ENCODE measurements around the gene ATP2A3. TPM values are rescaled to one million over a fixed set of nuclear protein-coding genes. Genes with fewer than 3 reads are reported as not detected.
A peak's percentile ranks its signal among the peaks of the same experiment; 100 is the strongest.

The ATP2A3 gene
- total RNA-seq, 4 donors from 2014 or later, result 8.5 to 60.7 (median 36.4) TPM

DNA sequence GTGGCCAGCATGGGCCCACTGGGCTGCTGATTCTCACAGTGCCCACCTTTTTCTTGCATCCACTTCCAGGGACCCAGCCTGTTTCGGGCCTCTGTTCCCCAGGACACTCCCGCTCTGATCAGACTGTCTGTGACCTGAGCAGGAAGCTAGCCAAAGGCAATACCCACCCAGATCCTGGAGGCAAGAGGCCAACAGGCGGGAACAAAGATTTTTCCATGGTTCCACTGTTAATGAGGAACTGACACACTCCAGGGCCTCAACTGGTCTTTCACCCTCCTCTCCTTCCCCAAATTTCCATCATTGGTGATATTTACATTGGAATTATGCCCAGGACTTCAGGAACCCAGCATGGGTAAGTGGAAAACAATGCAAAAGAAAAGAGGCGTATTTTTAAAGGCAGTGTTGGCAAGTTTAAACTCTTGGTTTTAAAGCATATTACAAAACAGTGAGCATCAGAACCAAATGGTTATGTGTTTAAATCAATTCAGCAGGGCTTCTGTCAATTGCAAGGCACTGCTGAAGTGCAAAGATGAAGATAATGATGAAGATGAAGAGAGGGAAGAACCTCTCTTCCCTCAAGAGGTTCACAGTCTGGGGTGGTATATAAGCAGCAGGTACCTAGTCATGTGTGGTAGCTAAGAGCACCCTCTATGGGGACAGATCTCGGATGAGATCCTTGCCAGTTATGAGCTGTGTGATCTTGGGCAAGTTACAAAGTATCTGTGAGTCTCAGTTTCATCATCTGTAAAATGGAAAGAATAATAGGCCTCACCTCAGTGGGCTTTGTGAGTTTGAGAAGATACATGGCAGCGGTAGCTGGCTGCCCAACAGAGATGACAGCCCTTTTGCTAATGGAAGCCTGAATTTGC lies 14.4 kb upstream of the ATP2A3 start:
- intact Hi-C loops (cut with DNase I; ENCODE audit: low total_unique reads), result no loop called here
- no peak for DNase-seq (ENCODE audit: low spot score in 2 of 2)
- no peak for TF ChIP-seq POLR2A (IDR thresholded peaks at IDR 0.05)
- TF ChIP-seq, protein P1, sequence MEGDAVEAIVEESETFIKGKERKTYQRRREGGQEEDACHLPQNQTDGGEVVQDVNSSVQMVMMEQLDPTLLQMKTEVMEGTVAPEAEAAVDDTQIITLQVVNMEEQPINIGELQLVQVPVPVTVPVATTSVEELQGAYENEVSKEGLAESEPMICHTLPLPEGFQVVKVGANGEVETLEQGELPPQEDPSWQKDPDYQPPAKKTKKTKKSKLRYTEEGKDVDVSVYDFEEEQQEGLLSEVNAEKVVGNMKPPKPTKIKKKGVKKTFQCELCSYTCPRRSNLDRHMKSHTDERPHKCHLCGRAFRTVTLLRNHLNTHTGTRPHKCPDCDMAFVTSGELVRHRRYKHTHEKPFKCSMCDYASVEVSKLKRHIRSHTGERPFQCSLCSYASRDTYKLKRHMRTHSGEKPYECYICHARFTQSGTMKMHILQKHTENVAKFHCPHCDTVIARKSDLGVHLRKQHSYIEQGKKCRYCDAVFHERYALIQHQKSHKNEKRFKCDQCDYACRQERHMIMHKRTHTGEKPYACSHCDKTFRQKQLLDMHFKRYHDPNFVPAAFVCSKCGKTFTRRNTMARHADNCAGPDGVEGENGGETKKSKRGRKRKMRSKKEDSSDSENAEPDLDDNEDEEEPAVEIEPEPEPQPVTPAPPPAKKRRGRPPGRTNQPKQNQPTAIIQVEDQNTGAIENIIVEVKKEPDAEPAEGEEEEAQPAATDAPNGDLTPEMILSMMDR (IDR thresholded peaks at IDR 0.05), result no peak
- WGBS, 2 donors, result 72 to 82% methylated on average over 6 of the region's 6 CpGs
- no peak overlapping the region for H3K4me3 ChIP-seq (ENCODE audit: low read depth, poor library complexity, severe bottlenecking)

DNA sequence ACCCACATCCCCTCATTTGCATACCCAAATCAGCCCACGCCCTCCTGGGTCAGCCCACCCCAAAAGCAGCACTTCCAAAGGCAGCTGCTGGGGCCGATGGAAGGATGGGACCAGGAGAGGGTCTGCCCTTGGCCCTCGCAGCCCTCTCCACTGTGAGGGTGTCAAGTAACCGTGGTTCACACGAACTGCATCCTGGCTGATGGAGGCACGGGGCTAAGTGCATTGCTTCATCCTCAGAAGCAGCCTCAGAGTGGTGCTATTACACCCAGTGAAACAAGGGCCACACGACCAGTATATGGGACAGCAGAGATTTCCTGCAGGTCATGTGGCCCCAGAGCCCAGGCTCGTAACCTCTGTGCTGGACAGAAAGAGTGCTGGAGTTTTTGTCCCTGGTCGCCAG lies 13.2 kb upstream of the ATP2A3 start:
- H3K4me3 ChIP-seq (ENCODE audit: low read depth, poor library complexity, severe bottlenecking), result no peak overlapping the region
- TF ChIP-seq, protein P1 (IDR thresholded peaks at IDR 0.05), result no peak
- WGBS, 2 donors, result 53 to 67% methylated on average over 9 of the region's 9 CpGs
- no peak for DNase-seq (ENCODE audit: low spot score in 2 of 2)
- intact Hi-C loops (cut with DNase I; ENCODE audit: low total_unique reads), result no loop called here

DNA sequence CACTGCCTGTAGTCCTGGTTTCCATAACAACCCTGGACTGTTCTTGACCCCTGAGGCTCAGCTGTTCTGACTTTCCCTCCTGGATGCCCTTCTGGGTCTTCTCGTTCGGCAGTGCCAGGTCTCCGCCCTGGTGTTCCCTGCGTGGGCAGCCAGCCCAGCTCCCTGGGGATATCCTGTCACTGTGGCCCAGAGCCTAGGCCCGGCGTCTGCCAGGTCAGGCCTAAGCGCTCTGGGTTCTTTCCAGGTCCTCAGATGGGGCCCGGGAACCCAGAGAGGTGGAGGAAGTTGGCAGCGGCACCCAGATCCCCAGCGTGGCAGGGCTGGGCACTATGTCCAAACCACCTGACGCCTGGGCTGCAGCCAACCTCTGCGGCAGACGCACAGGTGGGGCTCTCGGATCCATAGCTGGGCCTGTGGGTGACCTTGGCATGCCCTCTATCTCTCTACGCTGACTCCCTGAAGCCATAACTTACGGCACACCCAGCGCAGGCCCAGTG lies 12.5 kb upstream of the ATP2A3 start:
- whole genome bisulfite sequencing, 2 donors, result 24 to 51% methylated on average over 8 to 15 of the region's 17 CpGs
- intact Hi-C loops (cut with DNase I; ENCODE audit: low total_unique reads), result no loop called here
- H3K4me3 ChIP-seq (ENCODE audit: low read depth, poor library complexity, severe bottlenecking), result no peak overlapping the region
- TF ChIP-seq, protein P1 (IDR thresholded peaks at IDR 0.05), result no peak
- TF ChIP-seq POLR2A (IDR thresholded peaks at IDR 0.05), result no peak
- peak in 1 of 2 donors; percentile 36 for DNase-seq (ENCODE audit: low spot score in 2 of 2)

DNA sequence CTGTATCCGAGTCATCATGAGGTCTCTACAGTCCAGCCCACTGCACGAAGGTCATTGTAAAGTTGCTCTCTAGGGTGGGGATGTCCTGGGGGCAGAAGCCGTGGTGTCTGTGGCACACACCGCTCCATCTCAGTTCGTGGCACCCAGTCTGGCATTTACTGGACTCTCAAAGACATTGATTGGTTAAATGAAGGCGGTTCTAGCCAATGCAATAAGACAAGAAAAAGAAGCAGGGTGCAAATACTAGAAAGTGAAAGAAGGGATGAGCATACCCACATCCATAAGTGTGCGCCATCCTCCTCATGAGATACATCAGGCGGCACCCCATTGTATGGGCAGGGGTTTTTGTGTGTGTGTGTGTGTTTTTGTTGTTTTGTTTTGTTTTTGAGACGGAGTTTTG lies 10.7 kb upstream of the ATP2A3 start:
- WGBS, 2 donors, result 95 to 97% methylated on average over 9 of the region's 9 CpGs
- DNase-seq (ENCODE audit: low spot score in 2 of 2), result no peak
- intact Hi-C loops (cut with DNase I; ENCODE audit: low total_unique reads), result no loop called here
- H3K4me3 ChIP-seq (ENCODE audit: low read depth, poor library complexity, severe bottlenecking), result no peak overlapping the region
- TF ChIP-seq, protein P1 (IDR thresholded peaks at IDR 0.05), result no peak
- TF ChIP-seq POLR2A (IDR thresholded peaks at IDR 0.05), result no peak

DNA sequence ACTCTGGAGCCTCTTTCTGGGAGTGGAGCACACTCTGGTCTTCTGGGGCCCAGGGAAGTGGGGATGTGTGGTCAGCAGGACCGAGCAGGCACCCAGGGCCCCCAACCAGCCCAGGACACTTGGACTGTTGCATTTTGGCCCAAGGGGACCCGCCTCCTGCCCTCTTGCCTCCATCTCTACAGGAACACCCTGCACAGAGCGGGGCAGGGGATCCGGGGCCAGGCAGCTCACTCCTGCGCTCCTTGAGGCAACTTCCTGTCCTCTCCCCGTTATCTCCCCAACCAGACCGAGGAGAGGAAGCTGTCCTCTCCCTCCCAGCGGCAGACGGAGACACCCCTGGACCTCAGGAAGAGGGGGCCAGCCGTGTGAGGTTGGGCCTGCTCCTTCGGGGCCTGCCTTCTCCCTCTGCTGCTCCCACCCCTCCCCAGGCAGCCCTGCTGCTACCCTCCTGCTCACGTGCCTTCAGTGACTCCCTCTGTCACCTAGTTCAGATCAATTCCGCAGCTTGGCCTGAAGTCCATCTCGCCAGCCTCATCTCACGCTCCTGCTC lies 10.0 kb upstream of the ATP2A3 start:
- WGBS, 2 donors, result 62 to 68% methylated on average over 15 of the region's 15 CpGs
- intact Hi-C loops (cut with DNase I; ENCODE audit: low total_unique reads), result no loop called here
- TF ChIP-seq, protein P1 (IDR thresholded peaks at IDR 0.05), result no peak
- TF ChIP-seq POLR2A (IDR thresholded peaks at IDR 0.05), result no peak
- H3K4me3 ChIP-seq (ENCODE audit: low read depth, poor library complexity, severe bottlenecking), result no peak overlapping the region
- DNase-seq (ENCODE audit: low spot score in 2 of 2), result no peak
